Activated naive CD4-positive, alpha-beta T cell treated with anti-CD3 and anti-CD28 coated beads, Interleukin-2, amount 10 ng/mL, durations not matched to agents 7 days and 5 days (primary cell): Measurements from ENCODE around the gene CENPX.

Experiments used
- CTCF ChIA-PET: fragments of 350-600 bp; sonication (Branson Sonifier 250); formaldehyde crosslinking; loops from one replicate; lab custom pipeline; 2021; ENCODE audit warnings: antibody characterized with exemption; lab: Charles Lee
- DNase-seq: peaks from one replicate; pipeline ENCODE4 v3.0.0-alpha.2; 2020
- H3K27ac Mint-ChIP-seq: one replicate; pipeline ENCODE4 v1.8.0; 2021; ENCODE audit warnings: mild to moderate bottlenecking, moderate library complexity, mixed read lengths
- H3K27me3 Mint-ChIP-seq: one replicate; pipeline ENCODE4 v1.8.0; 2021; ENCODE audit warnings: mild to moderate bottlenecking, mixed read lengths
- H3K36me3 Mint-ChIP-seq: one replicate; pipeline ENCODE4 v1.8.0; 2021; ENCODE audit warnings: mixed read lengths
- H3K4me1 Mint-ChIP-seq: one replicate; pipeline ENCODE4 v1.8.0; 2021; ENCODE audit warnings: mixed read lengths
- H3K4me3 Mint-ChIP-seq: one replicate; pipeline ENCODE4 v1.8.0; 2021; ENCODE audit warnings: mild to moderate bottlenecking, moderate library complexity, mixed read lengths
- H3K9me3 Mint-ChIP-seq: one replicate; pipeline ENCODE4 v1.8.0; 2021; ENCODE audit warnings: mixed read lengths

The CENPX gene

GRCh38 chr17:82029990-82030469, 7.4 kb upstream of the CENPX start:
- CTCF ChIA-PET, result interaction anchor here (0.8 to 2.5 kb wide), 12 partner anchors 8 to 320 kb away, joined by 3 to 16 read pairs (median 4); partner anchors contain the start of gene CENPX
- no peak for DNase-seq
- peaks cover 14% of the 10 kb centered on the region for H3K27me3 Mint-ChIP-seq
- H3K4me3 Mint-ChIP-seq, result peak overlapping the region; percentile 48
- peaks cover 25% of the 10 kb centered on the region for H3K4me1 Mint-ChIP-seq
- no peaks in the 10 kb centered on the region for H3K9me3 Mint-ChIP-seq
- peaks cover 14% of the 10 kb centered on the region for H3K36me3 Mint-ChIP-seq
- no peak overlapping the region for H3K27ac Mint-ChIP-seq

- CTCF ChIA-PET, result interaction anchor here (1.3 to 2.5 kb wide), 5 partner anchors 9 to 209 kb away, joined by 6 to 16 read pairs (median 10); no protein-coding TSS in a partner anchor
- peak overlapping the region; percentile 48 for H3K4me3 Mint-ChIP-seq
- peaks cover 26% of the 10 kb centered on the region for H3K4me1 Mint-ChIP-seq
- H3K9me3 Mint-ChIP-seq, result no peaks in the 10 kb centered on the region
- no peak overlapping the region for H3K27ac Mint-ChIP-seq
- peaks cover 14% of the 10 kb centered on the region for H3K27me3 Mint-ChIP-seq
- H3K36me3 Mint-ChIP-seq, result peaks cover 14% of the 10 kb centered on the region
- no peak for DNase-seq
These were observed 6.7 kb upstream of the CENPX start for GRCh38 chr17:82029391-82029790.

GRCh38 chr17:82028966-82029365, 6.3 kb upstream of the CENPX start:
- CTCF ChIA-PET, result interaction anchor here (1.3 to 2.5 kb wide), 4 partner anchors 9 to 128 kb away, joined by 6 to 16 read pairs (median 11); no protein-coding TSS in a partner anchor
- no peak overlapping the region for H3K27ac Mint-ChIP-seq
- DNase-seq, result no peak
- H3K9me3 Mint-ChIP-seq, result no peaks in the 10 kb centered on the region
- H3K4me3 Mint-ChIP-seq, result peak overlapping the region; percentile 18
- peaks cover 30% of the 10 kb centered on the region for H3K4me1 Mint-ChIP-seq
- peaks cover 14% of the 10 kb centered on the region for H3K36me3 Mint-ChIP-seq
- H3K27me3 Mint-ChIP-seq, result peaks cover 14% of the 10 kb centered on the region

- Mint-ChIP-seq H3K9me3 (no peaks in the 10 kb centered on the region), H3K36me3 (peaks cover 14% of the 10 kb centered on the region), H3K27ac (no peak overlapping the region), H3K27me3 (peaks cover 12% of the 10 kb centered on the region), H3K4me1 (peaks cover 33% of the 10 kb centered on the region), H3K4me3 (no peak overlapping the region)
- CTCF ChIA-PET, result interaction anchor here (2.1 kb wide), 1 partner anchor 9 kb away, joined by 7 read pairs; the partner anchor contains the start of gene DCXR
- no peak for DNase-seq
These were observed 5.6 kb upstream of the CENPX start for GRCh38 chr17:82028246-82028645.

DNA sequence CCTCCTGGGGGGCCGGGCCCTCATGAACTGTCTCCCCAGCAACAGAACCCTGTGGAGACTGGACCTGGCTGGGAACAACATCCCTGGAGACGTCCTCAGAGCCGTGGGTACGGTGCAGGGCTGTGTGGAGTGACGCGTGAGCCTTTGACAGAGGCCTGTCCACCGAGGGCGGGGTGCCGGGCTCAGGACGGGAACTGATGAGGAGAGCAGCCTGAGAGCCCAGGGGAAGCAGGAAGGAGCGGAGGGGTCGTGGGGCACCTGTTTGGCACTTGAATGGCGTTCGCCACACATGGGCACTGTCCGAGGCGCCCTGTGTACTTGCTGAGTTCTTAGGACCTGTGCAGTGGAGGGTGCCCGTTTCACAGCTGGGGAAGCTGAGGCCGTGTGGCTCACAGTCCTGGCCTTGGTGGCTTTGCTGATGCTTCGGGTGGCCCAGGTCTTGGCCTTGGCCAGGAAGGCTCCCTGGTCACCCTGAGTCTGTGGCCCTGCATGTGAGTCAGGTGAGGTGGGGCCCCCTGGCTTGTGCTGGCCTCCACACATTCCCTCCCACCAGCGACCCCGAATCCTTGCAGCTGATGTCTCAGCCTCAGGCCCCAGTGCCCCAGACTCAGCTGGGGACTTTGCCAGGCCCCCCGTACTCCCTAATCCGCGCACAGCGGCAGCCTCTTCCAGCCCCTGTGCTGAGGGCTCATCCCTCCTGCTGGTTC, 2.9 kb upstream of the CENPX start:
- no peak for DNase-seq
- Mint-ChIP-seq H3K4me3 (peak overlapping the region; percentile 15), H3K36me3 (peaks cover 15% of the 10 kb centered on the region), H3K27ac (no peak overlapping the region), H3K27me3 (no peaks in the 10 kb centered on the region), H3K9me3 (no peaks in the 10 kb centered on the region), H3K4me1 (peaks cover 47% of the 10 kb centered on the region)
- CTCF ChIA-PET, result interaction anchor here (1.7 kb wide), 1 partner anchor 66 kb away, joined by 8 read pairs; no protein-coding TSS in a partner anchor

- Mint-ChIP-seq H3K27ac (no peak overlapping the region), H3K9me3 (no peaks in the 10 kb centered on the region), H3K36me3 (peaks cover 15% of the 10 kb centered on the region), H3K4me1 (peaks cover 50% of the 10 kb centered on the region), H3K27me3 (no peaks in the 10 kb centered on the region), H3K4me3 (no peak overlapping the region)
- no peak for DNase-seq
- CTCF ChIA-PET, result no interaction called here
These were observed 2.2 kb upstream of the CENPX start for GRCh38 chr17:82024859-82025258.

DNA sequence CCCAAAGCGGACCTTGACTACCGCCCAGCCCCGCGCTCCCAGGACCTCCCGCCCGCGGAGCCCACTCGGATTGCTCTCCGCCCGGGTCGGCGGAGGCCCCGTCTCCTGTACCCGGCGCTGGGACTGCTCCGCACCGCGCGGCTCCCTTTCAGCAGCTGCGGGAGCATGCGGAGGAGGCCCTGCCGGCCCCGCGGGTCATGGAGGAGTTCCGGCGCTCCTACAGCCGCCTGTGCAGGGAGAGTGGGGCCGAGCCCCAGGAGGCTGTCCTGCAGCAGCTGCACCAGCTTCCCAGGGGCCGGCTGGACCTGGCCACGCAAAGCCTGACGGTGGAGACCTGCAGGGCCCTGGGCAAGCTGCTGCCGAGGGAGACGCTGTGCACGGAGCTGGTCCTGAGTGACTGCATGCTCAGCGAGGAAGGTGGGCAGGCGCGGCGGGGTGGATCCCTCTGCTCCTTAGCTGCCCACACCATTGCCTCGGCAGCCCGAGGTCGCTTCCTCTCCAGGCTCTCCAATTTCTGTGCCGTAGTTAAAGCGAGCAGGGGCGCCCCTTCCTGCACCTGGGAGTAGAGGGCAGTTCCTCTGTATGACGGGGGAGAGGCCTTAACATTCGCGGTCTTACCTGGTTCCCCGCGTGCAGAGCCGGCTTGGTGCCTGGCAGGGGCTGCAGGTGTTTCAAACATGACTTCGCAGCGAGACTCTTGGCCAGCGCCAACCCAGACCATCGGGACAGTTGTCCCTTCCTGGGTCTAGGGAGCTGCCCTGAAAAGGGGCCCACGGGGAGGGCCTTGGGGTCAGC, 966 bp upstream of the CENPX start:
- Mint-ChIP-seq H3K9me3 (no peaks in the 10 kb centered on the region), H3K36me3 (peaks cover 12% of the 10 kb centered on the region), H3K27me3 (no peaks in the 10 kb centered on the region), H3K27ac (no peak overlapping the region), H3K4me3 (peak overlapping the region; percentile 83), H3K4me1 (peaks cover 46% of the 10 kb centered on the region)
- peak; percentile 47 for DNase-seq
- CTCF ChIA-PET, result interaction anchor here (0.9 to 6.0 kb wide), 4 partner anchors 14 to 242 kb away, joined by 3 to 103 read pairs (median 4); partner anchors contain the start of genes DCXR and NOTUM

DNA sequence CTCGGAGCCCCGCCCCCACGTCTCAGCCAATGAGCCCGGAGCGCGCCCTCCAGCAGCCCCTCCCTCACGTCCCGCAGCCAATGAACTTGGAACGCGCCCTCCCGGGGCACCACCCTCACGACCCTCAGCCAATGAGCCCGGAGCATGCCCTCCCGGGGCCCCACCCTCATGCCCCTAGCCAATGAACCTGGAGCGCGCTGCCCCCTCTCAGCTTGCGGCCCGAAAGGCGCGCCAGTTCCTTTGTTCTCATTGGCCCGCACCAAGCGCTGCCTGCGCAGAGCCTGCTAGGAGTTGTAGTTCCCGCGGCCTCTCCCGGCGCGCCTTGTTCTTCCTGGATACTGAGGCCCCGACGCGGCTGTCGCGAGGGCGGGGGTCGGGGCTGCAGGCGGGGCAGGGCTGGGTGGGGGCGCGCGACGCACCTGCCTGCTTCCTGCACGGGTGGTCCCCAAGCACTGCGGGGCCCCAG, 336 bp upstream of the CENPX start, which contains the start of gene LRRC45:
Gene LRRC45, plus strand, starts transcription at position 325 of the 466 bp plus-strand sequence. CDS start 339 bp downstream, outside the sequence.
- Mint-ChIP-seq H3K27ac (peak within 1 kb of the TSS; percentile 81), H3K4me1 (peaks cover 49% of the 10 kb centered on the region), H3K36me3 (peaks cover 13% of the 10 kb centered on the region), H3K9me3 (no peaks in the 10 kb centered on the region), H3K4me3 (peak within 1 kb of the TSS; percentile 83), H3K27me3 (no peaks in the 10 kb centered on the region)
- CTCF ChIA-PET, result interaction anchor here (0.9 to 6.0 kb wide), 7 partner anchors 7 to 242 kb away, joined by 3 to 103 read pairs (median 6); partner anchors contain the start of genes DCXR and NOTUM
- peak; percentile 100 for DNase-seq

DNA sequence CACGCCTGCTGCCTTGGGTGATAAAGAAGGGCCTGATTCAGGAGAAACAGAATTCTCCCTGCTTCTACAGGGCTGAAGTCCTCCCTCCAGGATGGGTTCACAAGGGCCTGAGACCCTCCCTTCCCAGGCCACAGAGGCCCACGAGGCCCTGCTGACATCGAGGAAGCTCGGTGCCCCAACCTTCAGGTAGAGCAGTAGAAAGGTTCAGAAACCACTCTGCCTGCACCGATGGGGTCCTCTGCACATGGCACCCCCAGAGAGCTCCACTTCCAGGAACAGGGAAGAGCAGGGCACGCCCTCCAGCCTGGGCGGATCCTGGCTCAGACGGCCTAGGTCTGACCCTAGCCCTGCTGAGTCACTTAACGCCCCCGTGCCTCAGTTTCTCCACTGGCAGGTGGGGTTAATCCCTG, 773 bp downstream of the CENPX start:
- Mint-ChIP-seq H3K27me3 (no peaks in the 10 kb centered on the region), H3K36me3 (peaks cover 10% of the 10 kb centered on the region), H3K4me3 (peak overlapping the region; percentile 81), H3K4me1 (peaks cover 41% of the 10 kb centered on the region), H3K27ac (peak overlapping the region; percentile 81), H3K9me3 (no peaks in the 10 kb centered on the region)
- CTCF ChIA-PET, result interaction anchor here (0.9 to 6.0 kb wide), 9 partner anchors 8 to 287 kb away, joined by 3 to 103 read pairs (median 4); partner anchors contain the start of gene NOTUM
- no peak for DNase-seq

DNA sequence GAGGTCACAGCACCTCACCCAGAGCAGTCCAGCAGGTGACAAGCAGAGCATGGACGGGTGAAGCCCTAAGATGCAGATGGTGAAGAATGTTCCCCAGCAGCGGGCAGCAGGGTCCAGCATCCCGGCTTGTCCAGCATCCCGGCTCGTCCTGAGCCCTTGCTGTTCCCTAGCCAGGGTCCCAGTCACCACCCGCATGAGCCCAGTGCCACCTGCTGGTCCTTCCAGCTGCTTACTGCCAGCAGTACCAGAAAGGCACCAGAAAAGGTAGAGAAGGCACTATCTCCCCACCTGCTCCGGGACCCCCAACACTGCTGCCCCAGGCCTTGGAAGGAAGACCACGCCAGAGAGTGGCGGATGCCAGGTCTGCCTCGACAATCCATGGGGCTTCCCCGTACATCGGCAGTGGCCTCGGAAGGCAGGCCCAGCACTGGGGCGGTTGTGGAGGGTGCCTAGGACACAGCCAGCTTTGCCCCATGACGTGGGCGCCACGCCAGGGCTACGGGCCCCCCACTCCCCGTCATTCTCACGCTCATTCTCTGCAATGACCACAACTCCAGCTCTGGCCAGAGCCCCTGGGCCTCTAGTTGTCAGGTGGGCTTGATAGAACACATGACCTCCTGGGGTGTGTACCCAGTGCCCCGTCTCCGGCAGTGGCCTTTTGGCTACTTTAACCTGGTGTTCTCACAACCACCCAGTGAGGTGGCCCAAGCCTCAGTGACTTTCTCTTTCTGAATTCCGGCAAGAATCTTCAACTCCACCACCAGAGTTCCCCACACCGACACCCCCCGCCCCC, 1.4 kb downstream of the CENPX start:
- Mint-ChIP-seq H3K27ac (peak overlapping the region; percentile 81), H3K4me1 (peaks cover 39% of the 10 kb centered on the region), H3K27me3 (no peaks in the 10 kb centered on the region), H3K36me3 (peaks cover 10% of the 10 kb centered on the region), H3K4me3 (peak overlapping the region; percentile 81), H3K9me3 (no peaks in the 10 kb centered on the region)
- CTCF ChIA-PET, result interaction anchor here (0.6 to 6.0 kb wide), 14 partner anchors 9 to 329 kb away, joined by 3 to 103 read pairs (median 4); partner anchors contain the start of gene NOTUM
- DNase-seq, result peak; percentile 81

DNA sequence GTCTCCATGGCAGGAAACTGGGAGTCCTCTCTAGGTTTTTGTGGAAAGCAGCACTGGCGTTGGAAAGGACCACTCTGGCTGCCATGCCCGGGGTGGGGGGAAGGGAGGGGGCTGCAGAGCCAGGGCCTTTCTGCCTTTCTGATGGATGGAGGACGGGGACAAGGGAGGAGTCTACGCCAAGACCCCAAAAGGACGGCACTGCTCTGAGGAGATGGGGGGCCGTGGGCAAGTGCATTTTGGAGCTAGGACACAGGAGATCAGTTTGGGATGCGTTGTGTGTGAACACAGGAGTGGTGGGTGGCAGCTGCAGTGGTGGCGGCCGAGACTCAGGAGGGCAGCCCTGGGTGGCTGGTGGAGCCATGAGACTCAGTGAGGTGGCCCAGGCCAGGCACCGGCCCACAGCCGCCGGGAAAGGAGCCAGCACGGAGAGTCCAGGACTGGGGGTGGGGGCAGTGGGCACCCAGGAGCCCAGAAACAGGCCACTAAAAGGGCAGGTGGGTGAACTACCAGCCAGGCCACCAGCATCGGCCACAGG, 2.0 kb downstream of the CENPX start:
- no peak for DNase-seq
- Mint-ChIP-seq H3K27ac (peak overlapping the region; percentile 64), H3K27me3 (no peaks in the 10 kb centered on the region), H3K36me3 (peaks cover 10% of the 10 kb centered on the region), H3K4me3 (peak overlapping the region; percentile 28), H3K4me1 (peaks cover 35% of the 10 kb centered on the region), H3K9me3 (no peaks in the 10 kb centered on the region)
- CTCF ChIA-PET, result interaction anchor here (0.9 to 6.0 kb wide), 15 partner anchors 9 to 330 kb away, joined by 3 to 103 read pairs (median 4); partner anchors contain the start of gene NOTUM

GRCh38 chr17:82019690-82020571, 2.7 kb downstream of the CENPX start:
- Mint-ChIP-seq H3K4me3 (peak overlapping the region; percentile 28), H3K9me3 (no peaks in the 10 kb centered on the region), H3K36me3 (peaks cover 8% of the 10 kb centered on the region), H3K27me3 (no peaks in the 10 kb centered on the region), H3K4me1 (peaks cover 31% of the 10 kb centered on the region), H3K27ac (no peak overlapping the region)
- CTCF ChIA-PET, result interaction anchor here (0.8 to 6.0 kb wide), 14 partner anchors 10 to 331 kb away, joined by 3 to 103 read pairs (median 4); partner anchors contain the start of gene NOTUM
- DNase-seq, result peak; percentile 76
